Cardiac muscle cell (in vitro differentiated cells and primary cell): ENCODE results near the gene HERC4. TPM values are rescaled to one million over a fixed set of nuclear protein-coding genes. Genes with fewer than 3 reads are reported as not detected.
A peak's percentile ranks its signal among the peaks of the same experiment; 100 is the strongest.
"Not testable (repeated sequence)": the region's sequence is repeated elsewhere in the genome, so short reads cannot be mapped to it uniquely, and the experiment has no call there.

Experiments used
- DNase-seq, 2 donors: peaks; one replicate each; pipeline versions ENCODE4 v3.0.0 to v3.0.0-alpha.2; 2010 to 2017; ENCODE audit warnings: low read depth in 1 of 2, low spot score in 1 of 2
- H3K27ac ChIP-seq: fragments of 200-600 bp; sonication (generic); 2 replicates; pipeline ENCODE4 v1.5.1; 2016
- H3K27me3 ChIP-seq: fragments of 200-600 bp; sonication (generic); 2 replicates; pipeline ENCODE4 v1.6.0; 2016; ENCODE audit warnings: control low read depth
- H3K36me3 ChIP-seq: fragments of 200-600 bp; sonication (generic); 2 replicates; pipeline ENCODE4 v1.5.1; 2016; ENCODE audit warnings: control low read depth
- H3K4me1 ChIP-seq: fragments of 200-600 bp; sonication (generic); 2 replicates; pipeline ENCODE4 v1.8.1; 2017; ENCODE audit warnings: low read depth, mild to moderate bottlenecking, mixed run types
- H3K4me3 ChIP-seq: fragments of 200-600 bp; sonication (generic); 2 replicates; pipeline ENCODE4 v1.5.1; 2016; ENCODE audit warnings: mild to moderate bottlenecking
- H3K9me3 ChIP-seq: fragments of 200-600 bp; sonication (generic); 2 replicates; pipeline ENCODE4 v1.5.1; 2017; ENCODE audit warnings: low read depth, mild to moderate bottlenecking, control low read depth
- CTCF ChIP-seq: IDR thresholded peaks from 2 replicates; pipeline ENCODE4 v1.5.1; 2012; ENCODE audit warnings: low read depth, mild to moderate bottlenecking, low read length
- polyA plus RNA-seq: library from polyadenylated mRNA; unstranded; fragments of >200 nt; fragmentation: Nextera tagmentation; extraction: Ambion mirVana; gene quantifications from 2 replicates; pipeline ENCODE4 v1.2.1, GENCODE V29; 2016
- total RNA-seq: library from RNA; depleted of rRNA; stranded (reverse); fragments of >200 nt; gene quantifications from 2 replicates; pipeline ENCODE4 v1.2.3, GENCODE V29; 2016

The HERC4 gene
- total and polyA plus RNA-seq, 2 experiments from 2014 or later = 35.1 to 38.7 TPM

- H3K4me1 ChIP-seq = no peaks in the 10 kb centered on the region
- DNase-seq = no peak
- no peak overlapping the region for H3K4me3 ChIP-seq
- no peak overlapping the region for H3K27ac ChIP-seq
- H3K9me3 ChIP-seq = no peaks in the 10 kb centered on the region
- H3K36me3 ChIP-seq = no peaks in the 10 kb centered on the region
- H3K27me3 ChIP-seq = no peaks in the 10 kb centered on the region
- TF ChIP-seq CTCF = no peak
Observed at GRCh38 chr10:68079434-68079833, 4.4 kb upstream of the HERC4 start.

GRCh38 chr10:68077026-68077425 lies 1.9 kb upstream of the HERC4 start:
- Histone ChIP-seq H3K27me3 (no peaks in the 10 kb centered on the region), H3K27ac (no peak overlapping the region), H3K4me1 (peaks cover 15% of the 10 kb centered on the region), H3K36me3 (no peaks in the 10 kb centered on the region), H3K4me3 (no peak overlapping the region), H3K9me3 (no peaks in the 10 kb centered on the region)
- TF ChIP-seq CTCF = no peak
- no peak for DNase-seq

- H3K4me3 ChIP-seq, H3K36me3 ChIP-seq, H3K27me3 ChIP-seq, DNase-seq, H3K9me3 ChIP-seq, H3K27ac ChIP-seq: not testable (repeated sequence)
- H3K4me1 ChIP-seq = peaks cover 24% of the 10 kb centered on the region
Observed at GRCh38 chr10:68076081-68076480, 998 bp upstream of the HERC4 start.

- no peak overlapping the region for H3K27ac ChIP-seq
- no peak for TF ChIP-seq CTCF
- H3K9me3 ChIP-seq = no peaks in the 10 kb centered on the region
- no peak for DNase-seq
- H3K36me3 ChIP-seq = no peaks in the 10 kb centered on the region
- H3K4me3 ChIP-seq = peak overlapping the region; percentile 84
- H3K27me3 ChIP-seq = no peaks in the 10 kb centered on the region
- H3K4me1 ChIP-seq = peaks cover 24% of the 10 kb centered on the region
Observed at GRCh38 chr10:68075550-68076004, 494 bp upstream of the HERC4 start.

- H3K4me1 ChIP-seq = peaks cover 24% of the 10 kb centered on the region
- H3K36me3 ChIP-seq = peaks cover 4% of the 10 kb centered on the region
- H3K27me3 ChIP-seq = no peaks in the 10 kb centered on the region
- peak overlapping the region; percentile 97 for H3K27ac ChIP-seq
- no peaks in the 10 kb centered on the region for H3K9me3 ChIP-seq
- TF ChIP-seq CTCF = no peak
- H3K4me3 ChIP-seq = peak overlapping the region; percentile 84
- peak; percentile 42 to 78 for DNase-seq
Observed at GRCh38 chr10:68074031-68074774, 880 bp downstream of the HERC4 start.

GRCh38 chr10:68073631-68074030 lies 1.5 kb downstream of the HERC4 start:
- Histone ChIP-seq H3K4me3 (peak overlapping the region; percentile 84), H3K9me3 (no peaks in the 10 kb centered on the region), H3K4me1 (peaks cover 24% of the 10 kb centered on the region), H3K27ac (peak overlapping the region; percentile 97), H3K36me3 (peaks cover 4% of the 10 kb centered on the region), H3K27me3 (no peaks in the 10 kb centered on the region)
- no peak for DNase-seq
- no peak for TF ChIP-seq CTCF
